AG10803 (cell line): ENCODE measurements around the gene HLX.
A peak's percentile ranks its signal among the peaks of the same experiment; 100 is the strongest.

Experiments
- DNase-seq: peaks from one replicate; pipeline ENCODE4 v3.0.0; 2010; ENCODE audit warnings: low read depth
- H3K4me3 ChIP-seq: 2 replicates; pipeline ENCODE4 v1.5.1; 2011; ENCODE audit warnings: mild to moderate bottlenecking, low read length, control low read depth
- CTCF ChIP-seq: conservative IDR thresholded peaks from 2 replicates; pipeline ENCODE4 v1.5.1; 2011; ENCODE audit warnings: mild to moderate bottlenecking, low read length, control low read depth, inconsistent platforms

HLX gene

GRCh38 chr1:220879076-220879508 lies at the start of gene HLX:
TSS of gene HLX (plus strand) at chr1:220879443. CDS start at chr1:220879858, 415 bp downstream.
- no peak for TF ChIP-seq CTCF

GRCh38 chr1:220833436-220833835 lies 45.8 kb upstream of the HLX start:
- no peak for DNase-seq
- no peak for TF ChIP-seq CTCF
- no peak overlapping the region for H3K4me3 ChIP-seq

More at GRCh38 chr1:220879076-220879508, at the start of gene HLX:
- DNase-seq: peak; percentile 94
- H3K4me3 ChIP-seq: peak within 1 kb of the TSS; percentile 80

GRCh38 chr1:220834155-220834870 lies 44.9 kb upstream of the HLX start:
- no peak for TF ChIP-seq CTCF

GRCh38 chr1:220838578-220838977 lies 40.7 kb upstream of the HLX start:
- H3K4me3 ChIP-seq: no peak overlapping the region
- no peak for TF ChIP-seq CTCF
- DNase-seq: no peak

More at GRCh38 chr1:220834155-220834870, 44.9 kb upstream of the HLX start:
- H3K4me3 ChIP-seq: no peak overlapping the region
- no peak for DNase-seq

GRCh38 chr1:220839474-220839873 lies 39.8 kb upstream of the HLX start:
- TF ChIP-seq CTCF: no peak
- no peak for DNase-seq

GRCh38 chr1:220841293-220841692 lies 38.0 kb upstream of the HLX start:
- peak; percentile 27; the same call in 1 of the 2 replicates for TF ChIP-seq CTCF
- H3K4me3 ChIP-seq: no peak overlapping the region
- DNase-seq: peak; percentile 30

More at GRCh38 chr1:220839474-220839873, 39.8 kb upstream of the HLX start:
- no peak overlapping the region for H3K4me3 ChIP-seq

- no peak for TF ChIP-seq CTCF
- peak; percentile 42 for DNase-seq
Measured at GRCh38 chr1:220843481-220844011, 35.7 kb upstream of the HLX start.

More at GRCh38 chr1:220843481-220844011, 35.7 kb upstream of the HLX start:
- no peak overlapping the region for H3K4me3 ChIP-seq
